ENCODE measurements around the gene KYNU. TPM values are rescaled to one million over a fixed set of nuclear protein-coding genes. Genes with fewer than 3 reads are reported as not detected.

The KYNU gene
- total RNA-seq, 4 donors from 2014 or later, result 0.63 to 8.7 (median 4.2) TPM

DNA sequence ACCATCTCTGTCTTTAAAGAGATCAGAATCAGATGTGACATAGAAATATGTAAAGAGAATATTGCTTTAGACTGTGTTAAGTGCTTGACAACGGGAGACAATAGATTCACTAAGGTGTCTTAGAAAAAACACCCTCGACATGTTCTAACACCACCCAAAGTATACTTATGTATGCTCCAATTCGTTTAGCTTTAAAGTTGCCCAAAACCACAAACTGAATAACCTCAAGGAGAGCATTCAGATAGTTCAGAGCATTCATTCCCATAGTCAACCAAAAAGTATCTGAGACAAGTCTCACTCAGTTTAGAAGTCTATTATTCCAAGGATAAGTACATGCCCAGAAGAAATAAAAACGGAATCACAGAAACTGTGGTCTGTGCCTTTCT is 96.4 kb downstream of the KYNU start:
- TF ChIP-seq EP300 (IDR thresholded peaks at IDR 0.05) (no peak), POLR2A (IDR thresholded peaks at IDR 0.05) (no peak)
- TF ChIP-seq, protein P1, sequence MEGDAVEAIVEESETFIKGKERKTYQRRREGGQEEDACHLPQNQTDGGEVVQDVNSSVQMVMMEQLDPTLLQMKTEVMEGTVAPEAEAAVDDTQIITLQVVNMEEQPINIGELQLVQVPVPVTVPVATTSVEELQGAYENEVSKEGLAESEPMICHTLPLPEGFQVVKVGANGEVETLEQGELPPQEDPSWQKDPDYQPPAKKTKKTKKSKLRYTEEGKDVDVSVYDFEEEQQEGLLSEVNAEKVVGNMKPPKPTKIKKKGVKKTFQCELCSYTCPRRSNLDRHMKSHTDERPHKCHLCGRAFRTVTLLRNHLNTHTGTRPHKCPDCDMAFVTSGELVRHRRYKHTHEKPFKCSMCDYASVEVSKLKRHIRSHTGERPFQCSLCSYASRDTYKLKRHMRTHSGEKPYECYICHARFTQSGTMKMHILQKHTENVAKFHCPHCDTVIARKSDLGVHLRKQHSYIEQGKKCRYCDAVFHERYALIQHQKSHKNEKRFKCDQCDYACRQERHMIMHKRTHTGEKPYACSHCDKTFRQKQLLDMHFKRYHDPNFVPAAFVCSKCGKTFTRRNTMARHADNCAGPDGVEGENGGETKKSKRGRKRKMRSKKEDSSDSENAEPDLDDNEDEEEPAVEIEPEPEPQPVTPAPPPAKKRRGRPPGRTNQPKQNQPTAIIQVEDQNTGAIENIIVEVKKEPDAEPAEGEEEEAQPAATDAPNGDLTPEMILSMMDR (IDR thresholded peaks at IDR 0.05), result no peak

DNA sequence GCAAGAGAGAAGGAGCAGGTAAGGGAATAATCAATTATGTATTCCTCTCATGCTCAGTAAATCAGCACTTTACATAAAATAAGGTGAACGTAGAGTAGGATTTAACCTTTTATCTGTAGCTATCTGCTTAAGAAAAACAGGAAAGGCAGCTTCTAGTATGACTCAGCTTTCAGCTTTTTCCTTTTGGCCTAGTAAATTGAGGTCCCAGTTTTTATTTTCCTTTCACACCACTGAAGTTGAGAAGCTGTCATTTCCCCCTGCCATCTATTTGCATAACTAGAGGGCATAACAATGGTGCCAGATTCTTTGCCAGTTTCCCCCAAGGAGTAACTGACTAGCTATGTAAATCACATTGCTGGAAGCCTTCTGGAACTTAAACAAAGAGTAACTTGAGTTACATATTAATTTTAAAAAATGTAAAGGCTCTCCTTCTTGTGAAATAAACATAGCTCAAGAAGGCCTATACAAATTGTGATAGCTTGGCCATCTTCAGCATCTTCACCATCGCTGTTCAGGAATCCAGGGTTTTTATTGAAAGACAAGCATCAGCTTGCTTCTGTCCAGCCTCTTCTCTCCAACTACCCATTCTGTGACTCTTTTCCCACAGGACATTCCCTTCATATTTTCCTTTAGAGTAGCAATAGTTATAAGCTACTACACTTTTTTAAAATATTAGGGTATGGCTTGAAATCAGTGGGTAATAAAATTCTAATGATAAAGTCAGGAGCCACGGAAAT is 97.0 kb downstream of the KYNU start:
- WGBS, 2 donors, result 66 to 80% methylated on average over 3 of the region's 3 CpGs
- Histone ChIP-seq H3K27me3 (no peaks in the 10 kb centered on the region), H3K36me3 (no peaks in the 10 kb centered on the region), H3K27ac (peak overlapping the region in 1 of 4 donors; percentile 5), H3K4me3 (no peak overlapping the region), H3K9me3 (no peaks in the 10 kb centered on the region), H3K4me1 (no peaks in the 10 kb centered on the region)
- DNase-seq (ENCODE audit: low spot score in 2 of 2), result no peak
- TF ChIP-seq EP300 (IDR thresholded peaks at IDR 0.05) (no peak), POLR2A (IDR thresholded peaks at IDR 0.05) (no peak)
- TF ChIP-seq, protein P1 (IDR thresholded peaks at IDR 0.05), result no peak

More for the DNA sequence above, 96.4 kb downstream of the KYNU start:
- no peak overlapping the region for H3K4me3 ChIP-seq
- H3K27me3 ChIP-seq, result no peaks in the 10 kb centered on the region
- H3K9me3 ChIP-seq, result no peaks in the 10 kb centered on the region
- no peak for DNase-seq (ENCODE audit: low spot score in 2 of 2)
- 41 to 48% methylated on average over 4 of the region's 4 CpGs for WGBS, 2 donors
- H3K27ac ChIP-seq, result no peak overlapping the region
- H3K4me1 ChIP-seq, result no peaks in the 10 kb centered on the region
- H3K36me3 ChIP-seq, result no peaks in the 10 kb centered on the region

DNA sequence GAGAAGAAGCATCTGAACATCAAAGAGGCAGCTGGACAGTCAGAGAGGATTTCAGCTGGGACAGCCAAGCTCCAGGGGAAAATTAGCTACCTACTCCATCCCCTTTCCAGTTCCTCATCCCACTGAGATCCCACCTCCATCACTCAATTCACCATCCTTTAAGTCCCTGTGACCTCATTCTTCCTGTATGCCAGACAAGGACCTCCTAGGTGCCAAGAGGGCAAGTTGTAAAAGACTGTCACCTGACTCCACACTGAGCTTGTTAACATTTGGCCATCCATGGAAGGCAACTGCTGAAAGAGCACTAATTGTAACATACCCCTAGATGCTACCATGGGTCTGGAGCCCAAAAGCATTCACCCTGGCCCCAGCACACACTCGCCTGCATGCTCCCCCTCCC is 97.8 kb downstream of the KYNU start:
- H3K9me3 ChIP-seq, result no peaks in the 10 kb centered on the region
- H3K36me3 ChIP-seq, result no peaks in the 10 kb centered on the region
- TF ChIP-seq POLR2A (IDR thresholded peaks at IDR 0.05) (no peak), EP300 (IDR thresholded peaks at IDR 0.05) (no peak)
- TF ChIP-seq, protein P1 (IDR thresholded peaks at IDR 0.05), result no peak
- WGBS, 2 donors, result 96 to 100% methylated on average over 1 of the region's 1 CpG
- no peaks in the 10 kb centered on the region for H3K27me3 ChIP-seq
- H3K27ac ChIP-seq, result no peak overlapping the region
- H3K4me1 ChIP-seq, result no peaks in the 10 kb centered on the region
- no peak overlapping the region for H3K4me3 ChIP-seq
- DNase-seq (ENCODE audit: low spot score in 2 of 2), result no peak

DNA sequence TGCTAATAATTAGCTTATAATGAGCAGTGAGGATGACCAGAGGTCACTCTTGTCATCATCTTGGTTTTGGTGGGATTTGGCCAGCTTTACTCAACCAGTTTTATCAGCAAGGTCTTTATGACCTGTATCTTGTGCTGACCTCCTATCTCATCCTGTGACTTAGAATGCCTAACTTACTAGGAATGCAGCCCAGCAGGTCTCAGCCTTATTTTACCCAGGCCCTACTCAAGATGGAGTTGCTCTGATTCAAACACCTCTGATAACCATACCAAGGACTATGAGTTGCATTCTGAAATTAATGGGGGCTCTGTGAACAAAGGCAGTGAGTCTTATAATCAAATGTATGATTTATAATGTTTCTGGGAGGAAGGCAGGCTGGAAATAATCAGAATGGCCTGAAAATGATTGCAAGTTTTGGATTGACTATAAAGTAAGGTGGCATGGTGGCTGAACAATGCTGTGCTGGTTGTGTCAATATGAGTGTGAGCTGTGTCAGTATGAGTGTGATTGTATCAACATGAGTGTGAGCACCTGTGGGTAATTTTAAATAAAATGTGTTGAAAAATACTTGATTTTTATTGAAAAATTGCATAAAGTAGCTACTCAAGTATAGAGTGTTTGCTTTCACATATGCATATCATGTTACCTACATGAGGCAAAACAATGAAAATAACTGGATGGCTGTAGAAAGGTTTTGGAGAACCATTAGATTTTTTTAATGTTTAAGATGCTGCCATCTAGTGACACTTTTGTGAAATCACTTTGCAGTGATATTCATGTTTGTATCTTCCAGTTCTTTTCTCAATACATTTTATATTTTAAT is 103.0 kb downstream of the KYNU start:
- Histone ChIP-seq H3K36me3 (no peaks in the 10 kb centered on the region), H3K4me3 (no peak overlapping the region), H3K27ac (no peak overlapping the region), H3K4me1 (no peaks in the 10 kb centered on the region), H3K27me3 (no peaks in the 10 kb centered on the region), H3K9me3 (no peaks in the 10 kb centered on the region)
- no peak for TF ChIP-seq EP300 (IDR thresholded peaks at IDR 0.05)
- TF ChIP-seq, protein P1 (IDR thresholded peaks at IDR 0.05), result peak in 3 of 5 experiments; percentile 23 to 55 (median 49)
- no peak for DNase-seq (ENCODE audit: low spot score in 2 of 2)

DNA sequence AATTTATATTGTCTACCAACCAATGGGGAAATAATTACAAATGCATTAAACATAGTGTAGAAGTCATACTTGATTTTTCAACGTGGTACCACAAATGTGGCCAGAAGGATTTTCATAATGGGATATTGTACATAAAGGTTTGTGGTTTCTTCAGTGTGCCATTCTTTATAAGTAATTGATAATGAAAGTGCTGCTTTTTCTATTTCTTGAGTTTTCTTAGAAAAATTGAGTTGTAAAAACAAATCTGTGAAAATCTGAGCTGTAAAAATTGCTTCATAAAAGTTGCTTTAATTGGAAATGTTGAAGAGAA is 103.6 kb downstream of the KYNU start:
- 2 to 4% methylated on average over 1 of the region's 1 CpG for WGBS, 2 donors
- no peaks in the 10 kb centered on the region for H3K36me3 ChIP-seq
- DNase-seq (ENCODE audit: low spot score in 2 of 2), result no peak
- no peak overlapping the region for H3K27ac ChIP-seq
- no peaks in the 10 kb centered on the region for H3K4me1 ChIP-seq
- TF ChIP-seq, protein P1 (IDR thresholded peaks at IDR 0.05), result no peak
- TF ChIP-seq EP300 (IDR thresholded peaks at IDR 0.05), result no peak
- no peak for TF ChIP-seq POLR2A (IDR thresholded peaks at IDR 0.05)
- no peak overlapping the region for H3K4me3 ChIP-seq
- no peaks in the 10 kb centered on the region for H3K9me3 ChIP-seq
- no peaks in the 10 kb centered on the region for H3K27me3 ChIP-seq

Measured in tibial nerve (tissue), 4 donors.